Rectal smooth muscle tissue (tissue), 1 donor: ENCODE data around the gene NUAK2.

Experiments used
- H3K27ac ChIP-seq: one replicate; pipeline ENCODE4 v1.7.0; 2013; ENCODE audit warnings: low read depth, low read length, inconsistent platforms
- H3K27me3 ChIP-seq: one replicate; pipeline ENCODE4 v1.7.0; 2013; ENCODE audit warnings: low read length; ENCODE audit not compliant: control insufficient read depth, insufficient read depth
- H3K36me3 ChIP-seq: one replicate; pipeline ENCODE4 v1.7.0; 2013; ENCODE audit warnings: low read length; ENCODE audit not compliant: control insufficient read depth, insufficient read depth
- H3K4me1 ChIP-seq: one replicate; pipeline ENCODE4 v1.7.0; 2013; ENCODE audit warnings: low read length; ENCODE audit not compliant: control insufficient read depth, insufficient read depth
- H3K4me3 ChIP-seq: one replicate; pipeline ENCODE4 v1.7.0; 2013; ENCODE audit warnings: low read length
- H3K9ac ChIP-seq: one replicate; pipeline ENCODE4 v1.7.0; 2013; ENCODE audit warnings: low read length

NUAK2 gene

GRCh38 chr1:205354259-205355074 is 32.9 kb upstream of the NUAK2 start:
- Histone ChIP-seq H3K27ac (no peak overlapping the region), H3K27me3 (no peaks in the 10 kb centered on the region), H3K9ac (no peak overlapping the region), H3K36me3 (no peaks in the 10 kb centered on the region), H3K4me3 (no peak overlapping the region), H3K4me1 (peaks cover 6% of the 10 kb centered on the region)

DNA sequence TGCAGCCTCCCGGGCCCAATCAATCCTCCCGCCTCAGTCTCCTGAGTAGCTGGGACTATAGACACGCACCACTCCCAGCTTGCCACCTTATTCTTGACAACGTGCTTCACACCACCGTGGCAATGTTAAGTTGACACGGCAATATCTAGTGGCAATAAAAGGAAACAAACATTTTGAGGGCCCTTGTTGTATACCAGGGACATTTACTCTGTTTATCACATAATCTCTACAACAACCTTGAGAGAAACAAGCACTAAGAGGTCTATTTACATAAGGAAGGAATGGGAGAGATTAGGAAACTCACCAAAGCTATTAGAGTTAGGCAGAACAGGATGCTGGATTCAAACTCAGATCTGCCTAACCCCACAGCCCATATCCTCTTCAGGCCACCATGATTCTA is 32.1 kb upstream of the NUAK2 start:
- no peak overlapping the region for H3K4me3 ChIP-seq
- no peaks in the 10 kb centered on the region for H3K36me3 ChIP-seq
- H3K4me1 ChIP-seq = peaks cover 6% of the 10 kb centered on the region
- peaks cover 4% of the 10 kb centered on the region for H3K27me3 ChIP-seq
- H3K27ac ChIP-seq = no peak overlapping the region
- H3K9ac ChIP-seq = no peak overlapping the region

DNA sequence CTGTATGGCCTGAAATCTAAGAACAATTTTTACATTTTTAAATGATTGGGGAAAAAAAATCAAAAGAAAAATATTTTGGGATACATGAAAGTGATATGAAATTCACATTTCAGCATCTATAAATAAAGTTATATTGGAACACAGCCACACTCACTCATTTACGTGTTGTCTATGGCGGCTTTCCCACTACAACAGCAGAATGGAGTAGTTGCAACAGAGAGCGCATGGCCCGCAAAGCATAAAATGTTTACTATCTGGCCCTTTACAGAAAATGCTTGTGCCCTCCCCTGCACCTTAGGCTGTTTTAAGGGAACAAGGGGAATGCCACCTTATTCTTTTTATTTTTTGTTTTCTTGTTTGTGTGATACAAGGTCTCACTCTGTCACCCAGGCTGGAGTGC is 31.6 kb upstream of the NUAK2 start:
- no peak overlapping the region for H3K9ac ChIP-seq
- H3K27ac ChIP-seq = no peak overlapping the region
- H3K4me1 ChIP-seq = peaks cover 6% of the 10 kb centered on the region
- H3K27me3 ChIP-seq = peaks cover 4% of the 10 kb centered on the region
- H3K4me3 ChIP-seq = no peak overlapping the region
- no peaks in the 10 kb centered on the region for H3K36me3 ChIP-seq

DNA sequence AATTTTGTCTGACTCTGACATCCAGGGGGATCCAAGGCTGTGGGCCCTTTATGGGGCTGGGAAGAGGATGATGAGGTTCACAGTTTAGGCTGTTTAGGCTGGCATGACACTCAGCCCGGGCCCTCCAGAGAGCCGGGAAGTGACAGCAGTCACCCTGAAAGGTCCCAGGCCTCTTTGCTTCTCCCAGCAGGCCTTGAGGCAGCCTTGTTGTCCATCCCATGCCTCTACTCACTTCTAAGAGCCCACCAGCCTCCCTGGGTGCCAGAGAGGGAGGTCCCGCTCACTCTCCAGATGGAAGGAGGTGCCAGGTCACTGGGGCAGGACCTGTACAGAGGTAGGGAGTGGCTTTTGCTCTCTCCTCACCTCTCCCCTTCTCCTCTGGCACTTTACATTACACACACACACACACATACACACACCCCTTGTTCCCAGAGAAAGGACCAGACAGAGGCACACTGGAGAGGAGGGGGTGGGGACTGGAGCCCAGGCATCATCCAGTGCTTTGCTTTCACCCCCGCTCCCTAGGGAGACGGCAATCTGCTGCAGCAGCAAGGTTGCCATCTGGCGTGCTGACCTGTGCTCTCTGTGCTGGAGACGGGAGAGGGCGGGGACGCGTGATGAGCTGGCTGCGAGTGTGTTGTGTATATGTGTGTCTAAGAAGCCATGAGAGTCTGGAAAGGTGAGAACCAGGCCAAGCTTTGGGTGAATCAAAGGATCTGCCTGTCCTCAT is 30.6 kb upstream of the NUAK2 start:
- Histone ChIP-seq H3K4me1 (peaks cover 6% of the 10 kb centered on the region), H3K4me3 (no peak overlapping the region), H3K9ac (no peak overlapping the region), H3K36me3 (no peaks in the 10 kb centered on the region), H3K27ac (no peak overlapping the region), H3K27me3 (peaks cover 4% of the 10 kb centered on the region)

GRCh38 chr1:205350691-205351141 is 29.2 kb upstream of the NUAK2 start:
- Histone ChIP-seq H3K9ac (no peak overlapping the region), H3K27me3 (peaks cover 6% of the 10 kb centered on the region), H3K4me3 (no peak overlapping the region), H3K4me1 (no peaks in the 10 kb centered on the region), H3K27ac (no peak overlapping the region), H3K36me3 (no peaks in the 10 kb centered on the region)

DNA sequence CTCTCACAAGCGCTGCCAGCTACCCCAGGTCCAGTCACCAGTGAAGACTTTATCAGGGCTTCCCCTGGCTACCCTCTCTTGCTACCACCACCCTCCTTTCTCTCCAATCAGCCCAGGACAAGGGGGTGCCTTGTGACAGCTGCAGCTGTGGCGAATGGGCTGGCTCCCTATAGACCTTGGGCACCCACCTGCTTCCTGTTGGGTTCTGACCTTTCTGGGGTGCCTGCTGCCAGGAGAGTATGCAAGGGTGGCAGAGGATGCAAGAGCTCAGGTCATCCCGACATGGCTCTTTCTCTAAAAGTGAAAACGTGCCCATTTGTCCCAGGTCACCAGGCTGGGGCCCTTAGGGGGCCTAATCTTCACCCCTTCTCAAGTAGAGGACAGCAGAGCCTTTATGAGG is 28.6 kb upstream of the NUAK2 start:
- H3K36me3 ChIP-seq = no peaks in the 10 kb centered on the region
- no peaks in the 10 kb centered on the region for H3K4me1 ChIP-seq
- H3K9ac ChIP-seq = no peak overlapping the region
- peaks cover 7% of the 10 kb centered on the region for H3K27me3 ChIP-seq
- no peak overlapping the region for H3K4me3 ChIP-seq
- H3K27ac ChIP-seq = no peak overlapping the region

- Histone ChIP-seq H3K9ac (no peak overlapping the region), H3K27me3 (peaks cover 16% of the 10 kb centered on the region), H3K27ac (no peak overlapping the region), H3K36me3 (no peaks in the 10 kb centered on the region), H3K4me1 (no peaks in the 10 kb centered on the region), H3K4me3 (no peak overlapping the region)
Observed at GRCh38 chr1:205348554-205349487, 27.3 kb upstream of the NUAK2 start.

GRCh38 chr1:205346956-205347574 is 25.5 kb upstream of the NUAK2 start:
- no peak overlapping the region for H3K4me3 ChIP-seq
- H3K36me3 ChIP-seq = no peaks in the 10 kb centered on the region
- no peak overlapping the region for H3K27ac ChIP-seq
- H3K27me3 ChIP-seq = peaks cover 27% of the 10 kb centered on the region
- no peak overlapping the region for H3K9ac ChIP-seq
- no peaks in the 10 kb centered on the region for H3K4me1 ChIP-seq

DNA sequence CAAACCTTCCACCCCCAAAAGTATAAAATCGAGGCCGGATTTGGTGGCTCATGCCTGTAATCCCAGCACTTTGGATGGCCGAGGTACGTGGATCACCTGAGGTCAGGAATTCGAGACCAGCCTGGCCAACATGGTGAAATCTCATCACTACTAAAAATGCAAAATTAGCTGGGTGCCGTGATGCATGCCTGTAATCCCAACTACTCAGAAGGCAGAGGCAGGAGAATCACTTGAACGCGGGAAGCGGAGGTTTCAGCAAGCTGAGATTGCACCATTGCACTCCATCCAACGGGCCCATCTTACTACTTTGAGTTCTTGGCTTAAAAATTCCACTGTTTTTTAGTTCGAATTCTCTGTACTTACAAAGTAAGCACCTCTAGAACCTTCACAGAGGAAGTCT is 24.2 kb upstream of the NUAK2 start:
- Histone ChIP-seq H3K9ac (no peak overlapping the region), H3K4me1 (no peaks in the 10 kb centered on the region), H3K27ac (no peak overlapping the region), H3K27me3 (peaks cover 27% of the 10 kb centered on the region), H3K36me3 (no peaks in the 10 kb centered on the region), H3K4me3 (no peak overlapping the region)

GRCh38 chr1:205344066-205344928 is 22.8 kb upstream of the NUAK2 start:
- H3K27ac ChIP-seq = no peak overlapping the region
- no peaks in the 10 kb centered on the region for H3K36me3 ChIP-seq
- no peak overlapping the region for H3K9ac ChIP-seq
- H3K4me1 ChIP-seq = no peaks in the 10 kb centered on the region
- H3K27me3 ChIP-seq = peaks cover 27% of the 10 kb centered on the region
- peak overlapping the region; percentile 45 for H3K4me3 ChIP-seq

DNA sequence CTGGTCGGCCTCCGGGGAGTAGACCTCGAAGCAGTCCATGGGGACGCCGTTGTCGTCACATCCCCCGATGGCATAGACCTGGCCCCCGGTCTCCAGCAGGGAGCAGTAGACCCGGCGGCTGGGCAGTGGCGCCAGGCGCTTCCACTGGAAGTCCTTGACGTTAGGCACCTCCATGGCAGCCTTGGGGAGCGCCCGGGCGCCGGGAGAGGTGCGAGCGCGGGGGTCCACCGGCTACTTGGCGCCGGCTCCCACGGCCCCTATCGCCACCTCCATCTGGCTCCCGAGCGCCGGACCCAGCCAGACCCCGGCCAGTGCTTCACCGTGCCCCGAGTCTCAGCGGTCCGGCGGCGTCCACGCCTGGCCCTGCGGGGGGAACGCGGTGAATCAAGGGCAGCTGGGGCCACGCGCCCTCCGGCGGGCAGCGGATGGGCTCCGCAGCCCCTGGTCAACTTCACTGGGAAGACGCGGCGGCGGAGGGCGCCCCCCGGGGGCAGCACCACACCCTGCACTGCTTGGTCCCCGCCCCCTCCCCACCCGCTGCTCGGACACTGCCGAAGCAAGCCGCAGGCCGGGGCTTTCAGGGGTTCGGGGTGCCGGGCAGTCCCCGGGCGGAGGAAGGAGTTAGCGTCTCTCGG is 22.0 kb upstream of the NUAK2 start:
- no peaks in the 10 kb centered on the region for H3K36me3 ChIP-seq
- no peak overlapping the region for H3K27ac ChIP-seq
- no peaks in the 10 kb centered on the region for H3K4me1 ChIP-seq
- peak overlapping the region; percentile 25 for H3K4me3 ChIP-seq
- no peak overlapping the region for H3K9ac ChIP-seq
- peaks cover 23% of the 10 kb centered on the region for H3K27me3 ChIP-seq
